ENCODE measurements around the gene NLRC5.

- TF ChIP-seq CTCF (IDR thresholded peaks at IDR 0.05) (no peak), EP300 (IDR thresholded peaks at IDR 0.05) (no peak), POLR2A (IDR thresholded peaks at IDR 0.05; ENCODE audit: low read depth) (no peak)
Measured at GRCh38 chr16:57126411-57126810, 137.1 kb downstream of the NLRC5 start.

Measured in esophagus muscularis mucosa (tissue), 4 donors.